Activated CD4-positive, alpha-beta T cell treated with anti-CD3 and anti-CD28 coated beads, Interleukin-2, amount 50 U/mL, for 1 hour (primary cell): Measurements from ENCODE around the gene ABHD10.

ENCODE experiments used
- DNase-seq: peaks from one replicate; pipeline ENCODE4 v3.0.0-alpha.2; 2020

The ABHD10 gene

DNA sequence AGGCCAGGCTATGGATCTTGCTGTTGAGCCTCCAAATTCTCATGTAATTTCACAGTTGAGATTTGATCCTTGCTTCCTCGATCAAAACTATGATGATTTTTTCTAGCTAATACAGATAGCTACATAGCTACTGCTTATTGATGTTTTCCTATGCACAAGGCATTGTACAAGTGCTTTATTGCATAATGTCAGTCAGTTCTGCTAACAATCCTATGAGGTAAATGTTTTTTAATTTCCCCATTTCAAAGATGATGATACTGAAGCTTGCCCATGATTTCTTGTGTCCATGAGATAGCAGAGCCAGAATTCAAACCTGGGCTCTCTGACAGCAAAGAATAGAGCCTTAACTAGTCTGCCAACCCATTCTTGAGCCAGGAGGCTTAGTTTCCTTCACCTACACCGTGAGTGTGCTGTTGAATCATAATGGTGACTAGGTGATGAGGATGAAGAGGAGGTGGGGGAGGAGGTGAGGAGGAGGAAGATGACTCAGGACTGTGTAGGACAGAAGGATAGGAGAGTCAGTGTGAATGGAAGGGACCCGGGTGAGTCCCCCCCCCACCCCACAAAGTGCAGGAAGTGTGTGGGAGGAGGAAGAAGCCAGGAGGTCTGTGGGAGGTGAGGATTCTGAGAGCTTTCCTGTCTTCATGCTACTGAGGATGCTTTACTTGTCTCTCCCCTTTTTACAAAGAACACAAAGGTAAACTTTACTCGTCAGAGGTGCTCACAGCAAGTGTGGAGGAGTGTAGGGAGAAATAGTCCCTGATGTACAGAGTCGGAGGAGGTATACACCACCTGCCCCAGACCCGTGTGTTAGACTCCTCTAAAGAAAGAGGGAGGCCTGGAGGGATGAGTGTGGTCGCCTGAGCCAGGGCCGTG is 23.5 kb downstream of the ABHD10 start:
- DNase-seq: no peak

DNA sequence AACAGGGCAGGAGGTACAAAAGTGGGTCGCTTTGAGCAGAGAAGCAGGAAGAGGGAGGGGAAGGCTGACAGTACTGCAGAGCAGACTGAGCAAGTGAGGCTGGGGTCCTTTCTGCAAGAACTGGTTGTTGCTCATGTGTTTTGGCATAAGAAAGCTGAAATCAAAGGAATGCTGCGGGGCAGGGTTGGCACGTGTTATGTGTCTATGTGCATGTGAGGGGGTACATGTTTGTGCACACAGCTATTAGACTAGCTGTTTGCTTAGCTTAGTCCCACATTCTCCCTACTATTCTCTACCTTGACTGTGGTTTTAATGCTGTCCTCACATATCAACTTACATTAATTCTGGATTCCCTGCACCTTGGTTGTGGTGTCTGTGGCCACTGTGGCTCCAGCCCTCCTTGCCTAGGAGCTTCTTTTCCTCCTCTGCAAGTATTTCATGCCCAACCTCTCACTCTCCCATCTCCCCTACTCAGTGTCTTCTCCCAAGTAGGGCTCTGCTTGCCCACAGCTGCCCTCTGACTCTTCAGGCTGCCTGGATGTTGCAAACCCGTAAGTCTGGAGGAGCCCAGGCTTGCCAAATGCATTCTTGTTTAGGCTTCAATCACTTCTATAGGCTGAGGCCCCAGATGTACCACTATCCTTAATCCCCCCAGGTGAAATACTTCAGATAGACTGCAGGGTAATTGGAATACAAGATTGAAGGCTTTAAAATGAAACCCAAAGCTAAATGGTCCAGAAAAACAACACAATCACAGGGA is 24.7 kb downstream of the ABHD10 start:
- DNase-seq: no peak

DNA sequence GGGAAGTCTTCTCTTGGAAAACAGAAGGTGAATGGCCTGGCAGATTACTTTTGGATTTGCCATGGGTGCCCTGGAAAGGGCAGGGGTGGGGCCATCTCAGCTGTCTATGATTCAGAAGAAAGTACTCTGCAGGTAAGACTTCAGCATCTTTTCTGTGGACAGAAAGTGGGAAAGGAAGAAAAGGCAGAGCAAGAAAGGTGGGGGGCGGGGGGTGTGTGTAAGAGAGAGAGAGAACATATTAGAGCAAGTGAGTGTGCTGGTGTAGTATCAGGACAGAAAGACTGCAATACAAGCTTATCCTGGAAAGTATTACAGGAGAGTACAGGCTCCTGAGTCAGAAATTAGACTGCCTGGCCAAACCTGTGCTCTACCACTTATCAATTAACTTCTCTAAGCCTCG is 25.4 kb downstream of the ABHD10 start:
- DNase-seq: no peak

DNA sequence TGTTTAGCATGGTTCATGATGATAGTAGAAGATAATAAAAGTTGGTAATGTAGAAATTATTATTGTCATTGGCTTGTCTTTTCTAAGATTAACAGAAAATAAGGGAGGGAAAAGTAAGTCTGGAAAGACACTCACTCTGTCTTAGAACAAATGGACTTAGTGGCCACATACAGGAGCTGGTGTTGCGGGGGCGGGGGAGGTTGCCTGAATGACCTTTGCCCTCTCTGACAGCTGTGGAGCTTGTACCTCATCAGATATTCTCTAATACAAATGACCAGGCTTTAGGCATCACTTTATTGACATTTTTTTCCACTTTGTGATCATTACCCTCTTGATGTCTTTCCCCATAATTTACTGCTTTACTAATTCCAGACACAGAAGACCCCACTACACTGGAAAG is 25.8 kb downstream of the ABHD10 start:
- DNase-seq: no peak

DNA sequence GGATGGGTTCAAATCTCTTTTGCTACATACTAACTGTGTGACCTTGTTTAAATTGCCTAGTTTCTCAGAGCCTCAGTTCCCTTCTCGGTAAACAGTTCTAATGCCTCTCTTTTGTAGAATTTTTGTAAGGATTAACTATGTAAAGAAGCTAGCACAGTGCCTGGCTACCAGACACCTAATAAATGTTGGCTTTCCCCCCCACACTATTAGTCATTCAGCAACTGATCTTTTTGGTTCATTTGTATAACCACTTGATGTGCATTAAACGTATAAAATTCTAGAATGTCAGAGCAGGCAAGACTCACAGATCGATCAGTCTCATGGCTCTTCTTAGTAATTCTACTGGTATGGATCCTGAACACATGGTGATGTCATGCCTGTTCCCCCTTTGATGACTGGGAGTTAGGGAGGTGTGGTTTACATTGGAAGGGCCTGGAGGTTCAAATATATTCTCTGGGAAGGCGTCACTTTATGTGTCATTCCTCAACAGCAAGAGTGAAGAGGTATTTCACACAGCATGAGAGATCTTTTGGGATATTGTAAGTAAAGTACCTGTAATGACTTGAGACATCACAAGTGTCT is 26.4 kb downstream of the ABHD10 start:
- no peak for DNase-seq

DNA sequence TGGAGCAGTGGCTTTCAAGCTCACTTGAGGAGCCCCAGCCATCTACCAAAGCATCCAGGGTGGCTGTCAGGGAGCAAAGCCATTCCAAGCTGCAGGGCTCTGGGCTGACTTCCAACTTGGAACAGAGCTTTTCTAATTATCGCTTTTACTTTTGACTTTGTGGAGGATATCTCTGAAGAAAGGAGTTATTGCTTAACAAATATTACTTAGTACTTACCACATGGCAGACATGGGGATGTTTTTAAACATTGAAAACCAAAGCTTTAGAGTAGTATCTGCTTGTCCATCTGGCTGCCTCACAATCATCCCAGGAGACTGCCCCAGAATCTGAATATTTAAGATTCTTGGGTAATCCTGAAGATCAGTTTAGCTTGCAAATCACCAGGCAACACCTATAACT is 28.8 kb downstream of the ABHD10 start:
- DNase-seq: no peak

DNA sequence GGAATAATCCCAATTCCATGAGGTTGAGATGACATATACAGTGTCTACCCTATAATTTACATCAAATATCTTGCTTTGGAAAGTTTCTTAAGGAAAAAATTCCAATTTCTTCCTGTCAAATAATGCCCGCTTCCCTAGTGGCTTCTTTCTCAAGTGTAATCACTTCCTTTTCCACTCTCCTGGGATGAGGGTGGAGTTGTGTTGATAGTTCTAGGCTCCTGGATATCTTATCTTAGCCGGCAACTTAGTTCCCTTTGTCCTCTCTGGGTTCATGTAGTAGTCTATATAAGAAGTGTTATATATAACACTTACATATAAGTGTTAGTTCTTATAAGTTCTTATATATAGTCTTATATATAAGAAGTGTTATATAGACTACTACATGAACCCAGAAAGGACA is 30.8 kb downstream of the ABHD10 start:
- no peak for DNase-seq

DNA sequence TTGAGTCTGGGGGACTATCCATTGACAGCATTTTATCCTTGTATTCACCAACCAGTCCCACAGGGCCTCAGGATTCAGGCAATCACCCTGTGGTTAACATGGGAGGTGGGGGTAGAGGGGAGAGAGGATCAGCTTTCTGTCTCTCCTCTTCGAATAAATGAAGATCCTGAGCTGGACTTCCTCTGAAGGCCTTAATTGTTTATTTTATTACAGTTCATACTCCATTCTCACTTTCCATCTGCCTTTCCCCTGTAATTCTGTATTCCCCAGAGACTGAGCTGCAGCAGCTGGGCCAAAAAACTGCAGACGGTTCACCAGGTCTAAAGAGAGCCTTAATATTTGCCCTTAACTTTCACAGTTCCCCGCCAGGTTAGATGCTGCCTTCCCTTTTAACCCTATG is 31.8 kb downstream of the ABHD10 start:
- no peak for DNase-seq

DNA sequence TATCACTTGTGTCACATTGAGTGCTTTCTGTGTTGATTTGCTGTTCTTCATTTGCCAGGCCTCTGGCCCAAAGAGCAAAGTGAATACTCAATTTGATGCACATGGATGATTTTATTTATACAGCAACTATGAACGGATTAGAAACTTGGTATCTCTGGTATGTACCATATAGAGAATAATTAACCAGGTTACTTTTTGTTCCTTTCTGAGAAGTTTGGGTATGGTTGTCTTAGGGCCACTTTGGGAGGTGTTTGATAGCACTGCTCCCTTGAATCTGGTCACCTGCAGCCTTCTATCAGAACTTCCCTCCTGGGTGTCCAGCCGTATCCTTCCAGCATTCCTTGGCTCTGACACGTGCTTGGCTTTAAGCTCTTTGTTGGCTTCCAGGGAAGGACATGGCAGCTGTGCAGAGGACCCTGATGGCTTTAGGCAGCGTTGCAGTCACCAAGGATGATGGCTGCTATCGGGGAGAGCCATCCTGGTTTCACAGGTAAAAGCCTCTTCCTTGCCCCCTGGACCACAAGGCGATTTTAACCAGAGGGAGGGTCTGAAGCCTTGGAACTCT is 32.6 kb downstream of the ABHD10 start:
- no peak for DNase-seq

DNA sequence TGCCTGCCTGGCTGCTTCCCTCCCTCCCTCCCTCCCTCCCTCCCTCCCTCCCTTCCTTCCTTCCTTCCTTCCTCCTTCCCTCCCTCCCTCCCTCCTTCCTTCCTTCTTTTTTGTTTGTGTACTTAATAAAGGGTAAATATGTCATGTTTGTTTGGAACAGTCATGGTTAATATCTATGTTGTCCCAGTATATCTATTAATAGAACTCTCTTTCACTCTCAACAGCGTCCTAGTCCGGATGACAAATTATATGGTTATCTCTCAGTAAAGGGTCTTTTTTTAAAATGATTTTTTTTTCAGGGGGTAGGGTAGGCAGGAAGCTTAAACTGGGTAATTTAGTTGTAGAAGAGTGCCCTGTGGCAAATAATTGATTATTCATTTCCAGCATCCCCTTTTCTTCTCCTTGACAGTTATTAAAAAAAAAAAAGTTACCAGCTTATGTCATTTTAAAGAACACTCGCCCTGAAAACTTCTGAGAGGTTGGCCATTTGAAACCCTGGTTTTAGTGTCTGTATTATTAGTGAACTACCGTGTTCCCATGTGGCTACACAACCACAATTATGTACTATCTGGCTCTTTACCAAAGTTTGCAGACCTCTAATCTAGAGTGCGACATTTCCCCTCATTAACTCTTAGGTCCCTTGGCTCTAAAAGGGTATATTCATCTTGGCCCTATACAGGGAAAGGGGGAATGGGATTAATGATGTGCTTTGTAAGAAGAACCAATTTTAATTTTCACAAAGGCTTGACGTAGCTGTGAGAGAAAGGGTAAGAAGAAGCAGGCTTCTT is 33.6 kb downstream of the ABHD10 start:
- no peak for DNase-seq

DNA sequence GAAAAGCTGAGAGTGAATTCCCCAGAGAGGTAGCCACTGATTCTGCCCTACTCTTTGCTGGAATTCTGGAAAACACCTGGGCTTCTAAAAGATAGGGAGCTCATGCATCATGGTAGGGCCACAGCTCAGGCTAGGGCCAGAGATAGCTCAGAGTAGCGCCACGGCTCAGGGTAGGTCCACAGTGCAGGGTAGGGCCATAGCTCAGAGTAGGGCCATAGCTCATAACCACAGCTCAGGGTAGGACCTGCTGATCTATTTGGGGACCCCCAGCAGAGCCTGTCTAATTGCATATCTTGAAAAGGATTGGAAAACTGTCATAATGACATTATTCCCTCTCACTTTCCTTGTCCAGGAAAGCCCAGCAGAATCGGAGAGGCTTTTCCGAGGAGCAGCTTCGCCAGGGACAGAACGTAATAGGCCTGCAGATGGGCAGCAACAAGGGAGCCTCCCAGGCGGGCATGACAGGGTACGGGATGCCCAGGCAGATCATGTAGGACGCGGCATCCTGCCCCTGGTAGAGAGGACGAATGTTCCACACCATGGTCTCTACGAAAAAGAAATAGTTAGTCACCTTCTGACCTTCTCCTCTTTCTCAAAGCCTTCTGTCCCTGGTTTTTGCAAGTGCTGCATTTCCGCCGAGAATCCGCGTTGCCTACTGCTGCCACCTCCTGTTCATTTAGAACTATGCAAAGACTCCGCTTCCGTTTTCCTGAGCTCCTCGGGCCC is 34.4 kb downstream of the ABHD10 start:
- peak; percentile 51 for DNase-seq

DNA sequence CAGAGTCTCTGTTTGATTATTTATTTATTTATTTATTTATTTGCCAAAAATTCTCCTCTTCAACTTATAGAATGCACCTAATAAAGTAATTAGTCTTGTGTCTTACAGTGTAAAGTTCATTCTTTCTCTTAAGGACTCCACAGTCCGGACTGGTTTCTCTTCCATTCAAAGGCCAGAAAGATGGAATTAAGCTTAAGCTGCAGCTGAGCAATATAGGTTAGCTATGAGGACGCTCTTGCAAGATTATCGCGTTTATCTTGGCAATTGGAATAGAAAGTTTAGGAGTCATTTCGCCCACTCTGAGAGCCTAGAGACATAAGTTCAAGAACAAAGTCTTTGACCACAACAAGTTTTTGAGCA is 34.9 kb downstream of the ABHD10 start:
- DNase-seq: no peak

DNA sequence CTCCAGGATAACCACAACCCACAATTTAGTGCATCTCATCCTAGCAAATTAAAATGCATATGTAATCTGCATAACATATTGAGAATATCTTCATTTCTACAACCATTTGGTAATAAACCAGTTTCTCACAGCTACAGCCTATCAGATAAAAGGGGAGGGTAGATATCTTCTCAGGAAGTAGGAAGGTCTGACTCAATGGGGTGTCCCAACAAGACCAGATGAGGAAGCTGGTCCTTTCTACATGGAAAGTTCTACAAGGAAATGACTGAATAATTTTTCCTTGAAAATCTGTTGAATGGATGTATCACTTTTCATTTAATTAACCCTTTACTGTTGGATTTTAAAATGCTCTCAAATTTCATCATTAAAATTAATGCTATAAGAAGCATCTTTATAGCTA is 38.3 kb downstream of the ABHD10 start:
- no peak for DNase-seq

DNA sequence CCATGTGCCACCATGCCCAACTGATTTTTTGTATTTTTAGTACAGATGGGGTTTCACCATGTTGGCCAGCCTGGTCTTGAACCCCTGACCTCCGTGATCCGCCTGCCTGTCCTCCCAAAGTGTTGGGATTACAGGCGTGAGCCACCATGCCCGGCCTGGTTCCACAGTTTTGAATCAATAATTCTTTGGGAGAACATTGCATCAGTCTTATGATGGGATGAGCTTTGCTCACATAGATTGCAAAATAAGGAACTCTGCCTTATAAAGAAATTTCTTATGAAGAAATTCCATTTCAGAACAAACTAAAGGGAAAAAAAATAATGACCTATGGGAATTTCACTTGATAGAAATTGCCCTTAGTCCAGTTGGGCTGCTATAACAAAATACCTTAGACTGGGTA is 39.9 kb downstream of the ABHD10 start:
- no peak for DNase-seq

DNA sequence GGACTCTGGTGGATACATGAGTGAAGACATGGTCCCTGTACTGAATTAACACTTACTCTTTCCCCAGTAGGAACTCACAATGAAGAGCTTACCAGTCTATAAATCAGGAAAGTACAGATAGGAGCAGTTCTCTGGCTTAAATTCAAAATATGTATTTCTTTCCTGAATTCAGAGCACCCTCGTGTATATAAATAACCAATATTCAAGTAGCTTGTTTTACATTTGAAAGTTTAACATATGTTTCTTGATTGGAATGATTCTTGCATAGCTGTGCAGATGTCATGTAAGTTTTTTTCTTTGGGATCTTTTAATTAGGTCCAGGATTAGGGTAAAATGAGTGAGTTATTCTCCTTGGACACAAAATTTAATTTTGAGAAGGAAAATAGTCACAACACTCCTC is 40.9 kb downstream of the ABHD10 start:
- DNase-seq: no peak

DNA sequence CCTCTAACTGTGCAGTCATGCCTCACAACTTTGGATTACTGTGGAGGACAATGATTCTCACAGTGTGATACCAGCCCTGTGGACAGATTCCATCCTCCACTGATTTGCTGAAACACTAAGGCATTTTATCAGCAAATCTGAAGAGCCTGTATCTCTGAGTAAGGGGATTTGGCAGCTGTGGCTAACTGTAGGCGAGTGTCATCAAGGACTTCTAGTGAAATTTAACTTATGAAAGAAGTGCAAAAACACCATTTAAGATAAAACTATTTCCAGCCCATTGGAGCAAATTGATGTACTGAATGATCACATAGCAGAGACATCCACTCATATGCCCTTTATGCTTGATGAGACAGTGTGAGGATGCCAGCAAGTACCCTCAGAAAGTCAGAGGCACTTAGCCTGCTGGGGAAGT is 41.9 kb downstream of the ABHD10 start:
- DNase-seq: no peak

DNA sequence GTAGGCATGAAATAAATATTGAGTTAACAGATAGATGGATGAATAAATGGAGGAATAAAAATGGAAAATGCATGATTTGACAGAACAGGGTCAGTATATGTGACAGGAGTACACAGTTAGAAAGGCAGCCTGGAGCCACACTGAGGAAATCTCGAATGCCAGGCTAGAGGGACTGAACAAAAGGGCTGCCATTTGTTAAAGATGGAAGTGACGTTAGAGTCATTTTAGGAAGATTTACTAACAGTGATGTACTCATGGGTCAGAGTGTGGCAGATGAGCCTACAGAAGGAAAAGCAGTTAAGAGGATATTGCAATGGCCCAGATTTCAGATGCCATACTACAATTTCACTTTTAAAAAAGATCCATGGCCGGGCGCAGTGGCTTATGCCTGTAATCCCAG is 48.3 kb downstream of the ABHD10 start:
- no peak for DNase-seq

DNA sequence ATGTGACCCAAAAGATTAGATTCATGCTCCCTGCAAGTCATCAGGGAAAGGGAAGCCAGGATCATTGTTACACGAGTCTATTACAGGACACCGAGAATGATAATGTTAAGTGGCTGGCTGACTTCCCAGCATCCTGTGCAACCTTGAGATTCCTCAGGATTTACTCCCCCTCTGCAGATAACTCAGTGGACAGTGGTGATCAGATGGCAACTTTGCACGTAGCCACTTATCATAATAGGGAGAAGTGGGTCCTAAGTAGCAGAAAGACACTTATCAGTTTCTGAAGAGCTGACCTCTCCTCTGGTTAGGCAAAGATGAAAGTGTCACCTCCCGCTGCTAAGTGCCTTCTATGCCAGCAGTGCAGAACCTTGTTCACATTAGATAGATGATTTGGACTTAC is 49.0 kb downstream of the ABHD10 start:
- DNase-seq: no peak

DNA sequence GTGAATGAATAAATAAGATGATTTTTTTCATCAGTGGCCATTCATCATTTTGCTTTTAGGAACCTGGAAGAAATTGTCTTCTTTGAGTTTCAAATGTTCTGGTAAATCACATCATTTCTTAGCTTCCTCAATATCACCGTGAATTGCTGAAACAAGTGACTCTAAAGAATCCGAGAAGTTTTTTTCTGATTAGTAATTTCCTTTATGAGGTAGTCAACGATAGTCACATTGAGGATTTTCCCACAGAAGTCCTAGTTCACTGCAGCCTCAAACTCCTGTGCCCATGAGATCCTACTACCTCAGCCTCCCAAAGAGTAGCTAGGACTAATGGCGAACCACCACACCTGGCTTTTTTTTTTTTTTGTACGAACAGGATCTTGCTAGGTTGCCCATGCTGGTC is 52.1 kb downstream of the ABHD10 start:
- no peak for DNase-seq

DNA sequence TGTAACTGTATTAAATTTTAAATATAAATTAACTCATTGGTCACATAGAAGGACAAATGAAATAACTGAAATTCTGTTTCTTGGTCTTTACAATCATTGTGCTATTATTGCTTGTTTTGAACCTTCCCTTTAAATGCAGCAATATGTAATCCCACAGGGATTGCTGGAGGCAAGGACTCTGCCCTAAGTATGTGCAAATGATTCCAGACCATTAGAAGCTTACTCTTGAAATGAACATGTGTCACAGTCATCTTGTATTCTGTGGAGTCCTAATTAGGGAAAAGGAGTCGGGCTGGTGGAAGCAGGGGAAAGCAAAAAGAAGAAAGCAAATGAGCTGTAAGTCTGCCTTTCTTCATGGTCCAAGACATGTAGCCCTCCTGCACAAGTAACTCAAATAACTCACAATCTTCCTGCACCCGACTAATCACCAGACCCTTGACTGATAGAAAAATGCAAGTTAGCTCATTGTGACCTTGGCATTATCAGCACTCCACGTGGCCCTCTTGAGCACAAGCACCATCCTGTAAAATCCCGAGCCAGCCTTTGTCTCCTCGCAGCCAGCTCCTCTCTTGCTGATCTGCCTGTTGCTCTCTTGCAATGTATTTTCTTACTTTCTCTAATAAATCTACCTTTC is 53.4 kb downstream of the ABHD10 start:
- DNase-seq: no peak

DNA sequence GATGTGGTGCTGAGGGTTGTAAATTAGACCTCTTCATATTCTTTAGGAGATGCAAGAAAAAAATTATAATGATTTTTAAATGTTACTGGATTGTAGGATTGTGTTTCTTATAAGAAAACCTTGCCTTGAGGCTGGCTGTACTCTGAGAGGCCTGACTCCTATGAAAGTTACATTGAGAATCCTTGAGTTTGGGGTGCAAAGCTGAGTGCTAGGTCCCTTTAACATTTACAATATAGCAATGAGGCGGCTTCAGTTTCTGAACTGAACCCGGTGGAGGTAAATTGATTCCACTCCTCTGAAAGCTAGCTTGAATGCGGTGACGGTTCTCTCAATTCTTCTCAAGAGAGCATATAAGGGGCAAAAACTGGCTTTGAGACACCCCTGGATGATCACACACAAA is 55.6 kb downstream of the ABHD10 start, which contains the start of gene TMPRSS7:
TMPRSS7 (plus strand) TSS at position 301 of the 400 bp plus-strand sequence. CDS start 110 bp downstream, outside the sequence.
- no peak for DNase-seq

DNA sequence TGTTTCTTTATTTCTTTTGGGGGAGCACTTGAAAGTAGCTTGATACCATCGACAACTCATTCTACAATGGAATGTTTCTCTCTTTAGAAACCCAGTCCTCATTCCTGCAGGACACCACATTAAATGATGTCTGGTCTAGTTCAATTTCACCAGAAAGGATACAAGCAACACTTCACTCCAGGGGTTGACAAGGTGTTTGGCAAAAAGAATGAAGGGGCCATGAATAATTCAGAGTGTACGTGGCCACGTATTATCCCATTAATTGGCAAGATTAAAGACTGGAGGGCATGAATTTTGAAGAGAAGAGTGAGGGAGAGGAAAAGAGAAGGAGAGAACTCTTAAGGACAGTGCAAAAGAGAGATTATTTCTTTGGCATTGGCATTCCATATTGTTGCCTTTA is 56.4 kb downstream of the ABHD10 start:
- no peak for DNase-seq
